Keratinocyte (primary cell): ENCODE measurements around the gene SDF2L1. TPM values are rescaled to one million over a fixed set of nuclear protein-coding genes. Genes with fewer than 3 reads are reported as not detected.
A peak's percentile ranks its signal among the peaks of the same experiment; 100 is the strongest.

ENCODE experiments used
- DNase-seq: peaks from one replicate; pipeline ENCODE4 v3.0.0-alpha.2; 2011; ENCODE audit warnings: low read depth, missing footprints, low spot score
- FAIRE-seq: peaks from 2 replicates; lab custom pipeline; 2011; peaks lifted over from hg19 to GRCh38; lab: Jason Lieb, UNC
- H2AFZ ChIP-seq: 2 replicates; pipeline ENCODE4 v1.6.0; 2012; ENCODE audit warnings: low read length, control low read depth, inconsistent platforms; ENCODE audit not compliant: control insufficient read depth
- H3K27ac ChIP-seq: 2 replicates; pipeline ENCODE4 v1.5.1; 2011; ENCODE audit warnings: low read length; ENCODE audit not compliant: control insufficient read depth, insufficient read depth
- H3K27me3 ChIP-seq: 3 replicates; pipeline ENCODE4 v1.6.0; 2011; ENCODE audit warnings: low read length; ENCODE audit not compliant: control insufficient read depth, insufficient read depth; ENCODE audit errors: extremely low read depth
- H3K36me3 ChIP-seq, 2 experiments: 2 replicates in 1 of 2; 3 replicates in 1 of 2; pipeline ENCODE4 v1.5.1; 2011; ENCODE audit warnings: low read length in 2 of 2, mild to moderate bottlenecking in 1 of 2; ENCODE audit not compliant: control insufficient read depth in 2 of 2, insufficient read depth in 2 of 2; ENCODE audit errors: extremely low read depth in 1 of 2
- H3K4me1 ChIP-seq: 3 replicates; pipeline ENCODE4 v1.5.1; 2011; ENCODE audit warnings: low read length; ENCODE audit not compliant: control insufficient read depth, insufficient read depth; ENCODE audit errors: extremely low read depth
- H3K4me2 ChIP-seq: 3 replicates; pipeline ENCODE4 v1.6.0; 2011; ENCODE audit warnings: low read depth, low read length; ENCODE audit not compliant: control insufficient read depth, insufficient read depth; ENCODE audit errors: extremely low read depth
- H3K4me3 ChIP-seq, 3 experiments: fragments of 200-600 bp in 1 of 3; sonication (generic) in 1 of 3; 2 replicates in 2 of 3; 3 replicates in 1 of 3; pipeline ENCODE4 v1.5.1; 2011 to 2016; ENCODE audit warnings: low read length in 3 of 3, mild to moderate bottlenecking in 3 of 3, control low read depth in 2 of 3, inconsistent platforms in 1 of 3, low read depth in 1 of 3, mixed read lengths in 1 of 3, mixed run types in 1 of 3, moderate library complexity in 1 of 3; ENCODE audit not compliant: control insufficient read depth in 2 of 3, insufficient read depth in 2 of 3; ENCODE audit errors: extremely low read depth in 1 of 3
- H3K79me2 ChIP-seq: 2 replicates; pipeline ENCODE4 v1.6.0; 2012; ENCODE audit warnings: low read length; ENCODE audit not compliant: control insufficient read depth, insufficient read depth
- H3K9ac ChIP-seq: 3 replicates; pipeline ENCODE4 v1.6.0; 2011; ENCODE audit warnings: low read length; ENCODE audit not compliant: control insufficient read depth, insufficient read depth; ENCODE audit errors: extremely low read depth
- H3K9me1 ChIP-seq: 3 replicates; pipeline ENCODE4 v1.6.0; 2011; ENCODE audit warnings: low read length; ENCODE audit not compliant: control insufficient read depth, insufficient read depth; ENCODE audit errors: extremely low read depth
- H3K9me3 ChIP-seq: 2 replicates; pipeline ENCODE4 v1.5.1; 2012; ENCODE audit warnings: low read depth, low read length; ENCODE audit not compliant: control insufficient read depth
- H4K20me1 ChIP-seq: 3 replicates; pipeline ENCODE4 v1.6.0; 2011; ENCODE audit warnings: low read length; ENCODE audit not compliant: control insufficient read depth, insufficient read depth; ENCODE audit errors: extremely low read depth
- CTCF ChIP-seq, 3 experiments: IDR thresholded peaks in 1 of 3; conservative IDR thresholded peaks in 1 of 3; optimal IDR thresholded peaks in 1 of 3; 2 replicates in 2 of 3; 3 replicates in 1 of 3; pipeline versions ENCODE3 to v1.5.1; 2011; ENCODE audit warnings: low read length in 3 of 3, mild to moderate bottlenecking in 3 of 3, moderate library complexity in 2 of 3, control low read depth in 1 of 3, inconsistent platforms in 1 of 3; ENCODE audit not compliant: insufficient read depth in 2 of 3; ENCODE audit errors: extremely low read depth in 1 of 3
- EZH2 ChIP-seq: IDR thresholded peaks from one replicate; pipeline ENCODE4 v1.6.1; 2012; ENCODE audit warnings: inconsistent platforms, mild to moderate bottlenecking, low read length, moderate library complexity
- dilution Hi-C: fragments of 300-500 bp; cut with MboI; formaldehyde crosslinking; loops from one replicate; pipeline ENCODE4 v1.7.0; 2020; ENCODE audit warnings: low sequenced_read_pairs; ENCODE audit not compliant: extremely low pct_ligation_motif_present
- polyA plus RNA-seq, 5 experiments: library from polyadenylated mRNA; depleted of rRNA in 3 of 5; stranded (reverse) in 3 of 5; stranded (forward) in 1 of 5; unstranded in 1 of 5; fragments of >200 nt; gene quantifications; 1 replicate in 1 of 5; 2 replicates in 3 of 5; 3 replicates in 1 of 5; pipeline versions ENCODE4 v1.2.1 to v1.2.3, GENCODE V29; 2011 to 2012; ENCODE audit warnings: missing spikeins in 2 of 5, low read depth in 1 of 5, low replicate concordance in 1 of 5

The SDF2L1 gene
- polyA plus RNA-seq, 1 donor (not counting 4 experiments of a cell fraction or from before 2014, with no cell fraction given): 25.6 TPM

GRCh38 chr22:21652010-21652546 lies 10.0 kb downstream of the SDF2L1 start:
- Histone ChIP-seq H3K27ac (peak overlapping the region; percentile 49), H2AFZ (peak overlapping the region; percentile 88), H3K79me2 (peaks cover 1% of the 10 kb centered on the region), H3K9me1 (no peaks in the 10 kb centered on the region), H3K4me2 (peak overlapping the region; percentile 97), H3K4me3 (peak overlapping the region; percentile 73 to 87 (median 80)), H3K9ac (peak overlapping the region; percentile 72), H3K27me3 (no peaks in the 10 kb centered on the region), H3K4me1 (peaks cover 10% of the 10 kb centered on the region), H4K20me1 (no peaks in the 10 kb centered on the region), H3K9me3 (no peaks in the 10 kb centered on the region), H3K36me3 (peaks cover 6 to 8% of the 10 kb centered on the region in 2 experiments)
- dilution Hi-C loops: no loop called here
- DNase-seq (no peak), FAIRE-seq (no peak)
- no peak for TF ChIP-seq EZH2
- no peak for TF ChIP-seq CTCF (optimal IDR thresholded peaks at IDR 0.05 in 1 of 3, IDR thresholded peaks at IDR 0.05 in 1 of 3, conservative IDR thresholded peaks at IDR 0.05 in 1 of 3; ENCODE audit: extremely low read depth in 1 of 3, insufficient read depth in 2 of 3, low read length in 3 of 3)

DNA sequence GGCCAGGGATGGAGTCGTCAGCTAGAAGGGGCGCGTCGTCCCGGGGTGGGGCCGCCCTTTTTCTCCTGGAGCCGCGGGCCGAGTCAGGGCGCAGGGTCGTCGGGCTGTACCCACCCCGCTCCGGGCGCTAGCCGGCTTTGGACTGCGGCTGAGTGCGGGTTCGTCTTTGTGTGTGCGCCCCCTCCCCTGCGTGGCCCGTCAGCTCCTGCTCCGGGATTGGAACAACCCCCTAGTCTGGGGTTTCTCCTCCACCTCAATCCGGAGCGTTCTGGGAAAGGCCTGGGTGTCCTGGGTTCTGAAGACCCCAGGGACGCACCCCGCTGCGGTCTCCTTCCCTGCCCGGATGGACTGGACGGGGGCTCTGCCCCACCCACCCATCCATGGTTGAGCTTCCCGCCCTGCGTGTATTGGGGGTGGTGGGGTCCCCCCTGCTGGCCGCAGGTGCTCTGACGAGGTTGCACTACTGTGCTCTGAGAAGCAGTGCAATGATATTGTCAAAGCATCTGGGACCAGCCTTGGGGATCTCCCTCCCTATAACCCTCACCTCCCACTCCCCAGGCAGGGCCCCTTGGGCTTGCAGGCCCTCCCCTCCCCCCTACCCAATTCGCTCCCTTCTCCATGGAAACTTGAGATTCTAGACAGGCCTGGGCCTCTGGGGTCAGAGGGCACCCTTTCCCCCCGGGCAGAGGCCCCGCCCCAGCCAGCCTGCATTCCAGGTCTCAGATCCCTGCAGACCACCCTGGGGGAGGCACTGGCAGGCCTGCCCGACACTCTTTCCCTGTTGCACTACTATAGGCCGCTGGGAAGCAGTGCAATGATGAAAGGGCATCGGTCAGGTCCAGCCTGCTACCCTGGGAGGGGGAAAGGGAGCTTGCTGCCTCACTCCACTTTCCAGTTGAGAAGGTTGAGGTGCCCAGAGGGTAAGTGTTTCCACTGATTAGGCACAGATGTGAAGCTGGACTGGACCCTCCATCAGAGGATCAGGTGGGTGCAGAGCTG lies 10.7 kb downstream of the SDF2L1 start:
- H3K9me1 ChIP-seq: no peaks in the 10 kb centered on the region
- TF ChIP-seq EZH2 (no peak), CTCF (optimal IDR thresholded peaks at IDR 0.05 in 1 of 3, IDR thresholded peaks at IDR 0.05 in 1 of 3, conservative IDR thresholded peaks at IDR 0.05 in 1 of 3; ENCODE audit: extremely low read depth in 1 of 3, insufficient read depth in 2 of 3, low read length in 3 of 3) (no peak)
- H3K27me3 ChIP-seq: no peaks in the 10 kb centered on the region
- H2AFZ ChIP-seq: peak overlapping the region; percentile 88
- DNase-seq (no peak), FAIRE-seq (no peak)
- H3K36me3 ChIP-seq: peaks cover 5 to 6% of the 10 kb centered on the region in 2 experiments
- no peaks in the 10 kb centered on the region for H3K9me3 ChIP-seq
- no peak overlapping the region for H3K27ac ChIP-seq
- H3K4me1 ChIP-seq: peaks cover 10% of the 10 kb centered on the region
- H4K20me1 ChIP-seq: no peaks in the 10 kb centered on the region
- peak overlapping the region; percentile 97 for H3K4me2 ChIP-seq
- H3K4me3 ChIP-seq: peak overlapping the region; percentile 73 to 87 (median 80)
- H3K79me2 ChIP-seq: no peaks in the 10 kb centered on the region
- dilution Hi-C loops: no loop called here
- peak overlapping the region; percentile 72 for H3K9ac ChIP-seq
